LoVo (cell line): ENCODE results near the gene NMUR2.

ENCODE experiments used
- DNase-seq: peaks from one replicate; pipeline ENCODE4 v3.0.0-alpha.2; 2016; ENCODE audit warnings: low spot score

The NMUR2 gene

GRCh38 chr5:152405145-152405544 is at the start of gene NMUR2:
NMUR2 (minus strand) TSS chr5:152405279; CDS start chr5:152405113, 166 bp downstream.
- no peak for DNase-seq

GRCh38 chr5:152443935-152444334 is 38.9 kb upstream of the NMUR2 start:
- no peak for DNase-seq

- no peak for DNase-seq
Measured at GRCh38 chr5:152439791-152440190, 34.7 kb upstream of the NMUR2 start.

- DNase-seq, result no peak
Measured at GRCh38 chr5:152437866-152438265, 32.8 kb upstream of the NMUR2 start.

- no peak for DNase-seq
Measured at GRCh38 chr5:152427721-152428120, 22.6 kb upstream of the NMUR2 start.

- DNase-seq, result no peak
Measured at GRCh38 chr5:152425083-152425482, 20.0 kb upstream of the NMUR2 start.

- DNase-seq, result no peak
Measured at GRCh38 chr5:152424501-152424900, 19.4 kb upstream of the NMUR2 start.

- no peak for DNase-seq
Measured at GRCh38 chr5:152422081-152422480, 17.0 kb upstream of the NMUR2 start.

GRCh38 chr5:152412129-152412528 is 7.0 kb upstream of the NMUR2 start:
- DNase-seq, result no peak

- DNase-seq, result no peak
Measured at GRCh38 chr5:152406082-152406481, 1.0 kb upstream of the NMUR2 start.

GRCh38 chr5:152404494-152404893 is 585 bp downstream of the NMUR2 start:
- no peak for DNase-seq

GRCh38 chr5:152403046-152403445 is 2.0 kb downstream of the NMUR2 start:
- no peak for DNase-seq

GRCh38 chr5:152400846-152401245 is 4.2 kb downstream of the NMUR2 start:
- no peak for DNase-seq

GRCh38 chr5:152397581-152397980 is 7.5 kb downstream of the NMUR2 start:
- no peak for DNase-seq

- no peak for DNase-seq
Measured at GRCh38 chr5:152393441-152393840, 11.6 kb downstream of the NMUR2 start.

- no peak for DNase-seq
Measured at GRCh38 chr5:152389208-152389849, 15.8 kb downstream of the NMUR2 start.

GRCh38 chr5:152388610-152389009 is 16.5 kb downstream of the NMUR2 start:
- DNase-seq, result no peak

- DNase-seq, result no peak
Measured at GRCh38 chr5:152380415-152381123, 24.5 kb downstream of the NMUR2 start.

GRCh38 chr5:152379331-152379730 is 25.7 kb downstream of the NMUR2 start:
- no peak for DNase-seq

- no peak for DNase-seq
Measured at GRCh38 chr5:152378730-152379129, 26.3 kb downstream of the NMUR2 start.

- no peak for DNase-seq
Measured at GRCh38 chr5:152376886-152377285, 28.2 kb downstream of the NMUR2 start.

GRCh38 chr5:152374711-152375275 is 30.3 kb downstream of the NMUR2 start:
- DNase-seq, result no peak

- DNase-seq, result no peak
Measured at GRCh38 chr5:152372875-152373274, 32.2 kb downstream of the NMUR2 start.
